ENCODE results near the gene RTL9. TPM values are rescaled to one million over a fixed set of nuclear protein-coding genes. Genes with fewer than 3 reads are reported as not detected.

RTL9 gene
- total RNA-seq, 3 donors from 2014 or later (not counting 1 experiment from before 2014, with no cell fraction given) = not detected

DNA sequence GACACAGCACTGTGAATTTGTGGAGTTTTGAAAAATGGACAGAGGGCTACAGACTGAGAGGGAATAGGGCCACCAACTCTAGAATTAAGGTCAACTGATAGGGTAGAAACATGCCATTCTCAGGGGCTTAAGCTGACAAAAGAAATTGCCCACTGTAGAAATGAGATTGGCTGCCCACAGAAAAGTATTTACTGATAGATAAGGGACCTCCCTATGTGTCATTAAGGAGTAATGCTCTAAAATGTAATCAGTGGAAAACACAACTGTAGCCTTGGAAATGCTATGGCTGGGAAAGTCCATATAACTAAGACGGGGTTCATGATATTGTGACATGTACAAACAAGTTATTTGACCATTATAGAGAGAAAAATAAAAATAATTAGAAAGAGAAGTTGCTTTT is 4.6 kb downstream of the RTL9 start:
- no peak for DNase-seq
- no peaks in the 10 kb centered on the region for H3K36me3 Mint-ChIP-seq
- no peak overlapping the region for H3K27ac Mint-ChIP-seq
- no peak overlapping the region for H3K27ac ChIP-seq (ENCODE audit: low read length)
- H3K4me1 ChIP-seq (ENCODE audit: control insufficient read depth, insufficient read depth, low read length) = no peaks in the 10 kb centered on the region
- peaks cover 9 to 11% of the 10 kb centered on the region in 2 donors for H3K27me3 Mint-ChIP-seq (ENCODE audit: low read depth in 2 of 2)
- WGBS (ENCODE audit: insufficient coverage) = no CpG with 5 or more reads among the region's 1 CpG
- intact Hi-C loops (cut with micrococcal nuclease) = no loop called here
- H3K9me3 Mint-ChIP-seq = no peaks in the 10 kb centered on the region
- no peaks in the 10 kb centered on the region for H3K36me3 ChIP-seq (ENCODE audit: control insufficient read depth, insufficient read depth, low read length)
- no peaks in the 10 kb centered on the region for H3K9me3 ChIP-seq (ENCODE audit: control insufficient read depth, insufficient read depth, low read length)
- no peak overlapping the region for H3K4me3 ChIP-seq (ENCODE audit: low read length)
- no peaks in the 10 kb centered on the region for H3K27me3 ChIP-seq (ENCODE audit: control insufficient read depth, insufficient read depth, low read length)
- ATAC-seq = no peak
- no peak overlapping the region for H3K4me3 Mint-ChIP-seq
- H3K4me1 Mint-ChIP-seq = no peaks in the 10 kb centered on the region
- TF ChIP-seq, protein P1, sequence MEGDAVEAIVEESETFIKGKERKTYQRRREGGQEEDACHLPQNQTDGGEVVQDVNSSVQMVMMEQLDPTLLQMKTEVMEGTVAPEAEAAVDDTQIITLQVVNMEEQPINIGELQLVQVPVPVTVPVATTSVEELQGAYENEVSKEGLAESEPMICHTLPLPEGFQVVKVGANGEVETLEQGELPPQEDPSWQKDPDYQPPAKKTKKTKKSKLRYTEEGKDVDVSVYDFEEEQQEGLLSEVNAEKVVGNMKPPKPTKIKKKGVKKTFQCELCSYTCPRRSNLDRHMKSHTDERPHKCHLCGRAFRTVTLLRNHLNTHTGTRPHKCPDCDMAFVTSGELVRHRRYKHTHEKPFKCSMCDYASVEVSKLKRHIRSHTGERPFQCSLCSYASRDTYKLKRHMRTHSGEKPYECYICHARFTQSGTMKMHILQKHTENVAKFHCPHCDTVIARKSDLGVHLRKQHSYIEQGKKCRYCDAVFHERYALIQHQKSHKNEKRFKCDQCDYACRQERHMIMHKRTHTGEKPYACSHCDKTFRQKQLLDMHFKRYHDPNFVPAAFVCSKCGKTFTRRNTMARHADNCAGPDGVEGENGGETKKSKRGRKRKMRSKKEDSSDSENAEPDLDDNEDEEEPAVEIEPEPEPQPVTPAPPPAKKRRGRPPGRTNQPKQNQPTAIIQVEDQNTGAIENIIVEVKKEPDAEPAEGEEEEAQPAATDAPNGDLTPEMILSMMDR (IDR thresholded peaks at IDR 0.05) = no peak

DNA sequence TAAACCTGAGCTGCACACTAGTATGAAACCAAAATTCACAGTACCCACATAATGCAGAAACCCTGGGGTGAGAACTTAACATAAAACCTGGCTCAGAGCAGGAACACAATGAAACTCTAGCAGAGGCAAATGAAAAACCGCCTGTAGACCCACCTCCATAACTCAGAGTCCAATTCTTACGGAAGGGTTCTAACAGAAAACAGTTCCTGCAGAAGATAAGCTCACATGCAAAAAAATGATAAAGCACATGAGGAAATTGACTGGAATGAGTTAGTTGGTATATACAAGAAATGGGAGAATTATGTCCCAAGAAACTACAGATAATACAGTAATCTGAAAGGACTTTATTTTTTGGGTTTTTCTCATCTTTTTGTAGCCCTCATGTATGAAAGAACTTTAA is 14.7 kb downstream of the RTL9 start:
- 80% methylated on average over 1 of the region's 2 CpGs for WGBS (ENCODE audit: insufficient coverage)
- TF ChIP-seq, protein P1 (IDR thresholded peaks at IDR 0.05) = no peak
- Histone ChIP-seq H3K4me3 (ENCODE audit: low read length) (no peak overlapping the region), H3K27me3 (ENCODE audit: control insufficient read depth, insufficient read depth, low read length) (no peaks in the 10 kb centered on the region), H3K27ac (ENCODE audit: low read length) (no peak overlapping the region), H3K4me1 (ENCODE audit: control insufficient read depth, insufficient read depth, low read length) (no peaks in the 10 kb centered on the region), H3K36me3 (ENCODE audit: control insufficient read depth, insufficient read depth, low read length) (no peaks in the 10 kb centered on the region), H3K9me3 (ENCODE audit: control insufficient read depth, insufficient read depth, low read length) (no peaks in the 10 kb centered on the region)
- Mint-ChIP-seq H3K9me3 (no peaks in the 10 kb centered on the region), H3K4me3 (no peak overlapping the region), H3K4me1 (no peaks in the 10 kb centered on the region), H3K27me3 (ENCODE audit: low read depth in 2 of 2) (peaks cover 3 to 25% of the 10 kb centered on the region in 2 donors), H3K27ac (no peak overlapping the region), H3K36me3 (no peaks in the 10 kb centered on the region)
- ATAC-seq (no peak), DNase-seq (no peak)
- intact Hi-C loops (cut with micrococcal nuclease) = no loop called here

DNA sequence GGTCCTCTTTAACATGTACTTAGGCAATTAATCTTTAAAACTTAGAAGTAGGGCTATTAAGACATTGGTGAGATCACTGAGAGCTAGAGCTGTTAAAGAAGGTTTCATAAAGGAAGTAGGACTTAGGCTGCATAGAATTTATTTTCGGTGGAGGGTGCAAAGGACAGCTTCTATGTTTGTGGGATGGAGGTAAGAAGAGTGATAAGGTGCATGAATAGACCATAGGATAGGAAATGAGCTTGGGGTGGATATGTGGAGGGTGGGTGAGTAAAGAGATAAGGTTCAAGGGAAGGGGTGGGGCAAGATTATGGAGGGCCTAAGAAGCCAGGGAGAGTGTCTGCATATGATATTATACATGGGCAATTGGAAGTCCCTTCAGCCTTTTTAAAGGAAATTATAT is 15.9 kb downstream of the RTL9 start:
- intact Hi-C loops (cut with micrococcal nuclease) = no loop called here
- WGBS (ENCODE audit: insufficient coverage) = 71% methylated on average over 1 of the region's 1 CpG
- no peaks in the 10 kb centered on the region for H3K4me1 Mint-ChIP-seq

DNA sequence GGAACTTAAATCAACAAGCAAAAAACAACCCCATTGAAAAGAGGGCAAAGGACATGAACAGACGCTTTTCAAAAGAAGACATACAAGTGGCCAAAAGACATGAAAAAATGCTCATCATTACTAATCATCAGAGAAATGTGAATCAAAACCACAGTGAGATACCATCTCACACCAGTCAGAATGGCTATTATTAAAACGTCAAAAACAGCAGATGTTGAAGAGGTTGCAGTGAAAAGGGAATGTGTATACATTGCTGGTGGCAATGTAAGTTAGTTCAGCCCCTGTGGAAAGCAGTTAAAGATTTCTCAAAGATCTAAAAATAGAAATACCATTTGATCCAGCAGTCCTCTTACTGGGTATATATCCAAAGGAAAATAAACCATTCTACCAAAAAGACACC is 22.6 kb downstream of the RTL9 start:
- no peaks in the 10 kb centered on the region for H3K4me1 ChIP-seq (ENCODE audit: control insufficient read depth, insufficient read depth, low read length)
- peaks cover 10 to 31% of the 10 kb centered on the region in 2 donors for H3K27me3 Mint-ChIP-seq (ENCODE audit: low read depth in 2 of 2)
- DNase-seq (no peak), ATAC-seq (no peak)
- H3K9me3 Mint-ChIP-seq = no peaks in the 10 kb centered on the region
- no peak overlapping the region for H3K4me3 Mint-ChIP-seq
- H3K27ac Mint-ChIP-seq = no peak overlapping the region
- no peaks in the 10 kb centered on the region for H3K36me3 Mint-ChIP-seq
- no peaks in the 10 kb centered on the region for H3K36me3 ChIP-seq (ENCODE audit: control insufficient read depth, insufficient read depth, low read length)
- TF ChIP-seq, protein P1 (IDR thresholded peaks at IDR 0.05) = no peak
- H3K9me3 ChIP-seq (ENCODE audit: control insufficient read depth, insufficient read depth, low read length) = no peaks in the 10 kb centered on the region
- H3K4me1 Mint-ChIP-seq = no peaks in the 10 kb centered on the region
- WGBS (ENCODE audit: insufficient coverage) = 100% methylated on average over 1 of the region's 2 CpGs
- no peak overlapping the region for H3K27ac ChIP-seq (ENCODE audit: low read length)
- H3K4me3 ChIP-seq (ENCODE audit: low read length) = no peak overlapping the region
- intact Hi-C loops (cut with micrococcal nuclease) = no loop called here
- H3K27me3 ChIP-seq (ENCODE audit: control insufficient read depth, insufficient read depth, low read length) = no peaks in the 10 kb centered on the region

More for the DNA sequence above, 15.9 kb downstream of the RTL9 start:
- H3K27me3 Mint-ChIP-seq (ENCODE audit: low read depth in 2 of 2) = peaks cover 8 to 36% of the 10 kb centered on the region in 2 donors
- no peaks in the 10 kb centered on the region for H3K27me3 ChIP-seq (ENCODE audit: control insufficient read depth, insufficient read depth, low read length)
- TF ChIP-seq, protein P1 (IDR thresholded peaks at IDR 0.05) = no peak
- H3K4me3 ChIP-seq (ENCODE audit: low read length) = no peak overlapping the region
- H3K4me3 Mint-ChIP-seq = no peak overlapping the region
- no peaks in the 10 kb centered on the region for H3K36me3 Mint-ChIP-seq
- ATAC-seq (no peak), DNase-seq (no peak)
- H3K9me3 ChIP-seq (ENCODE audit: control insufficient read depth, insufficient read depth, low read length) = no peaks in the 10 kb centered on the region
- no peak overlapping the region for H3K27ac Mint-ChIP-seq
- no peaks in the 10 kb centered on the region for H3K36me3 ChIP-seq (ENCODE audit: control insufficient read depth, insufficient read depth, low read length)
- no peaks in the 10 kb centered on the region for H3K9me3 Mint-ChIP-seq
- H3K27ac ChIP-seq (ENCODE audit: low read length) = no peak overlapping the region
- no peaks in the 10 kb centered on the region for H3K4me1 ChIP-seq (ENCODE audit: control insufficient read depth, insufficient read depth, low read length)
